HG03280 (cell line): Measurements from ENCODE around the gene EMP3.
"Not testable (repeated sequence)": the region's sequence is repeated elsewhere in the genome, so short reads cannot be mapped to it uniquely, and the experiment has no call there.

ENCODE experiments used
- ATAC-seq: cut with Tn5 transposase; IDR thresholded peaks from one replicate; pipeline ENCODE4 v1.9.1; 2021; ENCODE audit warnings: mild to moderate bottlenecking, moderate library complexity; ENCODE audit not compliant: unreplicated experiment

Gene EMP3

GRCh38 chr19:48315712-48316111 is 9.6 kb upstream of the EMP3 start:
- ATAC-seq, result no peak

GRCh38 chr19:48317708-48317960 is 7.7 kb upstream of the EMP3 start:
- ATAC-seq, result not testable (repeated sequence)

GRCh38 chr19:48318286-48318987 is 6.9 kb upstream of the EMP3 start:
- ATAC-seq, result no peak

- ATAC-seq, result no peak
These were observed 5.5 kb upstream of the EMP3 start for GRCh38 chr19:48319647-48320541.

- ATAC-seq, result peak; percentile 55
These were observed 4.1 kb upstream of the EMP3 start for GRCh38 chr19:48321372-48321621.

GRCh38 chr19:48321622-48322591 is 3.4 kb upstream of the EMP3 start:
- peak; percentile 66 for ATAC-seq

GRCh38 chr19:48329167-48329891 is 4.0 kb downstream of the EMP3 start:
- ATAC-seq, result no peak

- ATAC-seq, result peak; percentile 37
These were observed 4.8 kb downstream of the EMP3 start for GRCh38 chr19:48330012-48330681.

- no peak for ATAC-seq
These were observed 7.0 kb downstream of the EMP3 start for GRCh38 chr19:48332351-48332661.

- peak; percentile 57 for ATAC-seq
These were observed 7.5 kb downstream of the EMP3 start for GRCh38 chr19:48332662-48333466.

- peak; percentile 56 for ATAC-seq
These were observed 8.4 kb downstream of the EMP3 start for GRCh38 chr19:48333467-48334384.

GRCh38 chr19:48338253-48338755 is 13.0 kb downstream of the EMP3 start:
- no peak for ATAC-seq

- ATAC-seq, result no peak
These were observed 13.6 kb downstream of the EMP3 start for GRCh38 chr19:48338802-48339503.

GRCh38 chr19:48340995-48341394 is 15.6 kb downstream of the EMP3 start:
- ATAC-seq, result no peak

- ATAC-seq, result no peak
These were observed 16.4 kb downstream of the EMP3 start for GRCh38 chr19:48341515-48342413.

GRCh38 chr19:48342414-48342738 is 17.0 kb downstream of the EMP3 start:
- ATAC-seq, result no peak
